ENCODE measurements around the gene VASH2.

DNA sequence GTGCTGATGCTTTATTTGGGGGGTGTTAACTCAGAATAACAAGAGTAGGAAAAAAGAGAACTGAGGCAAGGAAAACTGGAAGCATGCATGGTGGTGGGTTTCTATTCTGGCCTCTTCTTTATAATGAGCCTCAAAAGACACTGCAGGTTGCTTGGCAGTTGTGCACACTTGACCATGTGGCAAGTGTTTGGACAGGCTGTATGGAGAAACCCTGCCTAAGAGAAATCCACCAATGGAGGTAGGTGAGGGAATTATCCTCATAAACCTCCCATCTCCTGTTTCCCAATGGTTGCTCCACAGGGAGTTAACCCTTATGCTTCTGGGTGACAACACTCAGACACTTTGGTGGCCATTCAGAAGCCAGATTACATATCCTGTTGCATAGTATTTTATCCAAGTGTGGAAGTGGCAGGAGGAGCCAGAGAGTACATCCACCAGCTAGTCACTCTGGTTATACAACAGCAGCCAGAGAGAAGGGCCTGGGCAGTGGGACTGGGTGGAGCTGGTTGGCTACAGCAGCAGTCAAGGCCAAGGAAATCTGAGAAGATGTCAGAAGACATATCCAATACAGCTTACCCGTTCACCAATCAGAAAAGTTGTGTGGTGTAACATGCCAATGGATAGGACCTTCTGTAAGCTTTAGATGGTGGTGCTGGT is 16.4 kb upstream of the VASH2 start:
- TF ChIP-seq, protein P1, sequence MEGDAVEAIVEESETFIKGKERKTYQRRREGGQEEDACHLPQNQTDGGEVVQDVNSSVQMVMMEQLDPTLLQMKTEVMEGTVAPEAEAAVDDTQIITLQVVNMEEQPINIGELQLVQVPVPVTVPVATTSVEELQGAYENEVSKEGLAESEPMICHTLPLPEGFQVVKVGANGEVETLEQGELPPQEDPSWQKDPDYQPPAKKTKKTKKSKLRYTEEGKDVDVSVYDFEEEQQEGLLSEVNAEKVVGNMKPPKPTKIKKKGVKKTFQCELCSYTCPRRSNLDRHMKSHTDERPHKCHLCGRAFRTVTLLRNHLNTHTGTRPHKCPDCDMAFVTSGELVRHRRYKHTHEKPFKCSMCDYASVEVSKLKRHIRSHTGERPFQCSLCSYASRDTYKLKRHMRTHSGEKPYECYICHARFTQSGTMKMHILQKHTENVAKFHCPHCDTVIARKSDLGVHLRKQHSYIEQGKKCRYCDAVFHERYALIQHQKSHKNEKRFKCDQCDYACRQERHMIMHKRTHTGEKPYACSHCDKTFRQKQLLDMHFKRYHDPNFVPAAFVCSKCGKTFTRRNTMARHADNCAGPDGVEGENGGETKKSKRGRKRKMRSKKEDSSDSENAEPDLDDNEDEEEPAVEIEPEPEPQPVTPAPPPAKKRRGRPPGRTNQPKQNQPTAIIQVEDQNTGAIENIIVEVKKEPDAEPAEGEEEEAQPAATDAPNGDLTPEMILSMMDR (IDR thresholded peaks at IDR 0.05) = no peak
- TF ChIP-seq, protein P2, sequence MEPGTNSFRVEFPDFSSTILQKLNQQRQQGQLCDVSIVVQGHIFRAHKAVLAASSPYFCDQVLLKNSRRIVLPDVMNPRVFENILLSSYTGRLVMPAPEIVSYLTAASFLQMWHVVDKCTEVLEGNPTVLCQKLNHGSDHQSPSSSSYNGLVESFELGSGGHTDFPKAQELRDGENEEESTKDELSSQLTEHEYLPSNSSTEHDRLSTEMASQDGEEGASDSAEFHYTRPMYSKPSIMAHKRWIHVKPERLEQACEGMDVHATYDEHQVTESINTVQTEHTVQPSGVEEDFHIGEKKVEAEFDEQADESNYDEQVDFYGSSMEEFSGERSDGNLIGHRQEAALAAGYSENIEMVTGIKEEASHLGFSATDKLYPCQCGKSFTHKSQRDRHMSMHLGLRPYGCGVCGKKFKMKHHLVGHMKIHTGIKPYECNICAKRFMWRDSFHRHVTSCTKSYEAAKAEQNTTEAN (CRISPR knock-in tag; IDR thresholded peaks at IDR 0.05) = no peak
- no peak for TF ChIP-seq CBFB (CRISPR knock-in tag; IDR thresholded peaks at IDR 0.05; ENCODE audit: low read depth)
- no peak for TF ChIP-seq TP53 (CRISPR knock-in tag; IDR thresholded peaks at IDR 0.05)
- TF ChIP-seq, protein P3, sequence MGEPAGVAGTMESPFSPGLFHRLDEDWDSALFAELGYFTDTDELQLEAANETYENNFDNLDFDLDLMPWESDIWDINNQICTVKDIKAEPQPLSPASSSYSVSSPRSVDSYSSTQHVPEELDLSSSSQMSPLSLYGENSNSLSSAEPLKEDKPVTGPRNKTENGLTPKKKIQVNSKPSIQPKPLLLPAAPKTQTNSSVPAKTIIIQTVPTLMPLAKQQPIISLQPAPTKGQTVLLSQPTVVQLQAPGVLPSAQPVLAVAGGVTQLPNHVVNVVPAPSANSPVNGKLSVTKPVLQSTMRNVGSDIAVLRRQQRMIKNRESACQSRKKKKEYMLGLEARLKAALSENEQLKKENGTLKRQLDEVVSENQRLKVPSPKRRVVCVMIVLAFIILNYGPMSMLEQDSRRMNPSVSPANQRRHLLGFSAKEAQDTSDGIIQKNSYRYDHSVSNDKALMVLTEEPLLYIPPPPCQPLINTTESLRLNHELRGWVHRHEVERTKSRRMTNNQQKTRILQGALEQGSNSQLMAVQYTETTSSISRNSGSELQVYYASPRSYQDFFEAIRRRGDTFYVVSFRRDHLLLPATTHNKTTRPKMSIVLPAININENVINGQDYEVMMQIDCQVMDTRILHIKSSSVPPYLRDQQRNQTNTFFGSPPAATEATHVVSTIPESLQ (CRISPR knock-in tag; IDR thresholded peaks at IDR 0.05) = no peak
- TF ChIP-seq, protein P4, sequence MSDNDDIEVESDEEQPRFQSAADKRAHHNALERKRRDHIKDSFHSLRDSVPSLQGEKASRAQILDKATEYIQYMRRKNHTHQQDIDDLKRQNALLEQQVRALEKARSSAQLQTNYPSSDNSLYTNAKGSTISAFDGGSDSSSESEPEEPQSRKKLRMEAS (CRISPR knock-in tag; IDR thresholded peaks at IDR 0.05) = no peak
- TF ChIP-seq, protein P5, sequence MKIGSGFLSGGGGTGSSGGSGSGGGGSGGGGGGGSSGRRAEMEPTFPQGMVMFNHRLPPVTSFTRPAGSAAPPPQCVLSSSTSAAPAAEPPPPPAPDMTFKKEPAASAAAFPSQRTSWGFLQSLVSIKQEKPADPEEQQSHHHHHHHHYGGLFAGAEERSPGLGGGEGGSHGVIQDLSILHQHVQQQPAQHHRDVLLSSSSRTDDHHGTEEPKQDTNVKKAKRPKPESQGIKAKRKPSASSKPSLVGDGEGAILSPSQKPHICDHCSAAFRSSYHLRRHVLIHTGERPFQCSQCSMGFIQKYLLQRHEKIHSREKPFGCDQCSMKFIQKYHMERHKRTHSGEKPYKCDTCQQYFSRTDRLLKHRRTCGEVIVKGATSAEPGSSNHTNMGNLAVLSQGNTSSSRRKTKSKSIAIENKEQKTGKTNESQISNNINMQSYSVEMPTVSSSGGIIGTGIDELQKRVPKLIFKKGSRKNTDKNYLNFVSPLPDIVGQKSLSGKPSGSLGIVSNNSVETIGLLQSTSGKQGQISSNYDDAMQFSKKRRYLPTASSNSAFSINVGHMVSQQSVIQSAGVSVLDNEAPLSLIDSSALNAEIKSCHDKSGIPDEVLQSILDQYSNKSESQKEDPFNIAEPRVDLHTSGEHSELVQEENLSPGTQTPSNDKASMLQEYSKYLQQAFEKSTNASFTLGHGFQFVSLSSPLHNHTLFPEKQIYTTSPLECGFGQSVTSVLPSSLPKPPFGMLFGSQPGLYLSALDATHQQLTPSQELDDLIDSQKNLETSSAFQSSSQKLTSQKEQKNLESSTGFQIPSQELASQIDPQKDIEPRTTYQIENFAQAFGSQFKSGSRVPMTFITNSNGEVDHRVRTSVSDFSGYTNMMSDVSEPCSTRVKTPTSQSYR (CRISPR knock-in tag; IDR thresholded peaks at IDR 0.05) = no peak
- TF ChIP-seq, protein P6, sequence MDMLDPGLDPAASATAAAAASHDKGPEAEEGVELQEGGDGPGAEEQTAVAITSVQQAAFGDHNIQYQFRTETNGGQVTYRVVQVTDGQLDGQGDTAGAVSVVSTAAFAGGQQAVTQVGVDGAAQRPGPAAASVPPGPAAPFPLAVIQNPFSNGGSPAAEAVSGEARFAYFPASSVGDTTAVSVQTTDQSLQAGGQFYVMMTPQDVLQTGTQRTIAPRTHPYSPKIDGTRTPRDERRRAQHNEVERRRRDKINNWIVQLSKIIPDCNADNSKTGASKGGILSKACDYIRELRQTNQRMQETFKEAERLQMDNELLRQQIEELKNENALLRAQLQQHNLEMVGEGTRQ (CRISPR knock-in tag; IDR thresholded peaks at IDR 0.05) = no peak
- no peak for TF ChIP-seq MYBL2 (CRISPR knock-in tag; IDR thresholded peaks at IDR 0.05)
- TF ChIP-seq SP1 (CRISPR knock-in tag; conservative IDR thresholded peaks at IDR 0.05) = no peak

Measured in WTC11 (cell line).